DND-41 (cell line): ENCODE measurements around the gene ZSWIM6.

Experiments used
- ATAC-seq: fragments of 200-7000 bp; cut with Tn5 transposase; 3 replicates; pipeline ENCODE4 v1.9.1; 2021; ENCODE audit warnings: low read depth; ENCODE audit not compliant: insufficient read depth
- DNase-seq: peaks from one replicate; pipeline ENCODE4 v3.0.0-alpha.2; 2020
- H2AFZ ChIP-seq: 2 replicates; pipeline ENCODE4 v1.6.0; 2012; ENCODE audit warnings: low read depth, low read length
- H3K27ac ChIP-seq: 2 replicates; pipeline ENCODE4 v1.5.1; 2012; ENCODE audit warnings: low read length, inconsistent platforms
- H3K27me3 ChIP-seq: fragments of 200-600 bp; sonication (generic); 2 replicates; pipeline ENCODE4 v1.6.0; 2012; ENCODE audit warnings: low read length, mild to moderate bottlenecking, inconsistent platforms; ENCODE audit not compliant: insufficient read depth, poor library complexity
- H3K36me3 ChIP-seq: 2 replicates; pipeline ENCODE4 v1.5.1; 2012; ENCODE audit warnings: low read length, inconsistent platforms; ENCODE audit not compliant: insufficient read depth
- H3K4me1 ChIP-seq: 2 replicates; pipeline ENCODE4 v1.5.1; 2012; ENCODE audit warnings: mild to moderate bottlenecking, low read length; ENCODE audit not compliant: insufficient read depth
- H3K4me2 ChIP-seq: 2 replicates; pipeline ENCODE4 v1.6.0; 2012; ENCODE audit warnings: mild to moderate bottlenecking, moderate library complexity, low read length, inconsistent platforms; ENCODE audit not compliant: insufficient read depth
- H3K4me3 ChIP-seq, 2 experiments: fragments of 200-600 bp in 1 of 2; shearing (Covaris generic) in 1 of 2; 2 replicates each; pipeline ENCODE4 v1.5.1; 2012 to 2016; ENCODE audit warnings: inconsistent platforms in 2 of 2, low read length in 2 of 2, mild to moderate bottlenecking in 2 of 2, low read depth in 1 of 2, moderate library complexity in 1 of 2
- H3K79me2 ChIP-seq: 2 replicates; pipeline ENCODE4 v1.6.0; 2012; ENCODE audit warnings: low read length, inconsistent platforms; ENCODE audit not compliant: insufficient read depth
- H3K9ac ChIP-seq: 2 replicates; pipeline ENCODE4 v1.6.0; 2012; ENCODE audit warnings: low read depth, mild to moderate bottlenecking, inconsistent platforms, low read length, moderate library complexity
- H3K9me3 ChIP-seq: 2 replicates; pipeline ENCODE4 v1.5.1; 2012; ENCODE audit warnings: low read length, moderate library complexity, mild to moderate bottlenecking, inconsistent platforms; ENCODE audit not compliant: insufficient read depth, severe bottlenecking
- H4K20me1 ChIP-seq: 2 replicates; pipeline ENCODE4 v1.6.0; 2012; ENCODE audit warnings: low read length; ENCODE audit not compliant: insufficient read depth
- CTCF ChIP-seq: IDR thresholded peaks from 2 replicates; pipeline ENCODE4 v1.5.1; 2012; ENCODE audit warnings: borderline replicate concordance, low read length, moderate library complexity, mild to moderate bottlenecking; ENCODE audit not compliant: poor library complexity, severe bottlenecking; ENCODE audit errors: extremely low read depth
- EZH2 ChIP-seq: IDR thresholded peaks from 3 replicates; pipeline ENCODE4 v1.6.1; 2012; ENCODE audit warnings: borderline replicate concordance, low read depth, mild to moderate bottlenecking, moderate library complexity, low read length, inconsistent platforms; ENCODE audit not compliant: severe bottlenecking

Gene ZSWIM6

GRCh38 chr5:61344187-61344944 lies 12.3 kb downstream of the ZSWIM6 start:
- TF ChIP-seq EZH2 = no peak
- TF ChIP-seq CTCF = no peak
- H3K4me3 ChIP-seq = no peak overlapping the region
- no peaks in the 10 kb centered on the region for H3K79me2 ChIP-seq
- H3K27me3 ChIP-seq = no peaks in the 10 kb centered on the region
- no peaks in the 10 kb centered on the region for H3K9me3 ChIP-seq
- no peak overlapping the region for H3K4me2 ChIP-seq
- ATAC-seq = no peak
- H3K36me3 ChIP-seq = no peaks in the 10 kb centered on the region
- H4K20me1 ChIP-seq = no peaks in the 10 kb centered on the region
- no peak for DNase-seq
- H3K27ac ChIP-seq = no peak overlapping the region
- H3K9ac ChIP-seq = no peak overlapping the region
- H3K4me1 ChIP-seq = no peaks in the 10 kb centered on the region
- no peak overlapping the region for H2AFZ ChIP-seq

- no peaks in the 10 kb centered on the region for H4K20me1 ChIP-seq
- H2AFZ ChIP-seq = no peak overlapping the region
- no peak overlapping the region for H3K4me2 ChIP-seq
- DNase-seq (no peak), ATAC-seq (no peak)
- H3K27ac ChIP-seq = no peak overlapping the region
- H3K27me3 ChIP-seq = no peaks in the 10 kb centered on the region
- no peak overlapping the region for H3K4me3 ChIP-seq
- TF ChIP-seq CTCF (no peak), EZH2 (no peak)
- H3K36me3 ChIP-seq = no peaks in the 10 kb centered on the region
- no peaks in the 10 kb centered on the region for H3K4me1 ChIP-seq
- H3K9me3 ChIP-seq = no peaks in the 10 kb centered on the region
- no peak overlapping the region for H3K9ac ChIP-seq
- H3K79me2 ChIP-seq = no peaks in the 10 kb centered on the region
Measured at GRCh38 chr5:61346511-61346910, 14.5 kb downstream of the ZSWIM6 start.

GRCh38 chr5:61347080-61347479 lies 15.0 kb downstream of the ZSWIM6 start:
- H3K4me3 ChIP-seq = no peak overlapping the region
- no peak overlapping the region for H3K9ac ChIP-seq
- H3K4me1 ChIP-seq = no peaks in the 10 kb centered on the region
- no peak for TF ChIP-seq EZH2
- TF ChIP-seq CTCF = no peak
- DNase-seq (no peak), ATAC-seq (no peak)
- no peaks in the 10 kb centered on the region for H3K36me3 ChIP-seq
- no peak overlapping the region for H2AFZ ChIP-seq
- no peaks in the 10 kb centered on the region for H3K9me3 ChIP-seq
- no peak overlapping the region for H3K27ac ChIP-seq
- no peaks in the 10 kb centered on the region for H4K20me1 ChIP-seq
- no peak overlapping the region for H3K4me2 ChIP-seq
- H3K27me3 ChIP-seq = no peaks in the 10 kb centered on the region
- H3K79me2 ChIP-seq = no peaks in the 10 kb centered on the region

- Histone ChIP-seq H3K27me3 (no peaks in the 10 kb centered on the region), H3K4me2 (no peak overlapping the region), H3K9me3 (no peaks in the 10 kb centered on the region), H3K27ac (no peak overlapping the region), H4K20me1 (no peaks in the 10 kb centered on the region), H3K79me2 (no peaks in the 10 kb centered on the region), H3K9ac (no peak overlapping the region), H3K4me3 (no peak overlapping the region), H3K4me1 (no peaks in the 10 kb centered on the region), H3K36me3 (no peaks in the 10 kb centered on the region), H2AFZ (no peak overlapping the region)
- TF ChIP-seq EZH2 (no peak), CTCF (no peak)
- no peak for DNase-seq
- no peak for ATAC-seq
Measured at GRCh38 chr5:61348447-61348846, 16.4 kb downstream of the ZSWIM6 start.
